NCI-H1105 treated with DMSO at 0.1 percent for 48 hours (cell line): ENCODE data around the gene CETN2.
A peak's percentile ranks its signal among the peaks of the same experiment; 100 is the strongest.
"Not testable (repeated sequence)": the region's sequence is repeated elsewhere in the genome, so short reads cannot be mapped to it uniquely, and the experiment has no call there.

Source experiments
- DNase-seq: peaks from one replicate; lab custom pipeline; 2025; lab: John Stamatoyannopoulos, UW

Gene CETN2

DNA sequence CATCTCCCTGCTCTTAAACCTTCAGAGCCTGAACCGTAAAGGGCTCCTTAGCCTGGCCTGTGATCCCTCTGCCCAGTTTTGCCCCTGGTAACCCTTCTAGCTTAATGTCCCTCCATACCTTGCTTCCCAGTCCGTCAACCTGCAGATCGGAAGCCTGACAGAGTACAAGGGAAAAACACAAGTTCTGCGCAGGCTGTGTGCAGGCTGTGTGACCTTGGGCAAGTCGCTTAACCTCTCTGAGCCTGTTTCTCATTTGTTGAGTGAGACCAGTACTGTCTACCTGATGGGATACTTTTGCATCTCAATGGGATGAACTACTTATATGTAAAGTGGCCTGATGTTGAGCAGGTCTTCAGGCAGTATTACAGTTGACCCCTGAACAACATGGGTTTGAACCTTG, 2.0 kb upstream of the CETN2 start:
- DNase-seq, result no peak

DNA sequence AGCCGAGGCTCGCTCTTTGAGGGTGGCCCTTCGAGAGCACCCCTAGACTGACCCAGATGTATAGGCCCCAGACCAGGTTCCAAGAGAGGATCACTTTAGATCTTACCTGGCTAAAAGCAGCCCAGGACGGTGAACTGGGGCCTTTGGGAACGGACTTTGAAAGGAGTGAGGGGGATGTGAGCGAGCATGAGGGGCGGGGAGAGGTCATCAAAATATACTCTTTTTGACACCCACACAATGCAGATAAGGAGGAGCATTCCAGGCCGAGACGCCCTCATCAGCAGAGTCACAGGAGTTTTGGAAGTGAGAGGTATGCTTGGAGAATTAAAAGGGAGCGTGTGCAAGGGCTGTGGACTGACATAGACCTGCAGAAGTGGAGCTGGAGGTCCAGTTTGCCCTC, 834 bp upstream of the CETN2 start:
- no peak for DNase-seq

DNA sequence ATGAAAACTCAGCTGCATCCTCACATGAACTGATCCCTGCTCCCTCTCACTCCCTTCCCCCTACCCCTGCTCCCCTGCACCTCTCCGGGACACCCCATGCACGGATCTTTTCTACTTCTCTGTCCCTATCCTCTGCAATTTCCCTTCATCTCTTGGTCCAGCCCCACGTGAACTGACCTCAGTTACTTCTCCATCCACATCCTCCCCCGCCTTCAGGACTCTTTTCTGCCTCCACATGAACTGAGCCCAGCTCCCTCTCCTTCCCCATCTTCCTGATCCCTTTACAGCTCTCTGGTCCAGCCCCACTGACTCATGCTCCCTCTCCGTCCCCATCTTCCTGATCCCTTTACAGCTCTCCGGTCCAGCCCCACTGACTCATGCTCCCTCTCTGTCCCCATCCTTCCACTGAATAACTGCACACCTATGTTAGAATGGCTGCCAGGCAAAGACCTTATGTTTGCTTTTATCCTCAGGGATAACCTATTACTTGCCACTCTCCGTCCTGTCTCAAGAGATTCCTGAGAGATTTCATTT, 5.6 kb downstream of the CETN2 start:
- no peak for DNase-seq

DNA sequence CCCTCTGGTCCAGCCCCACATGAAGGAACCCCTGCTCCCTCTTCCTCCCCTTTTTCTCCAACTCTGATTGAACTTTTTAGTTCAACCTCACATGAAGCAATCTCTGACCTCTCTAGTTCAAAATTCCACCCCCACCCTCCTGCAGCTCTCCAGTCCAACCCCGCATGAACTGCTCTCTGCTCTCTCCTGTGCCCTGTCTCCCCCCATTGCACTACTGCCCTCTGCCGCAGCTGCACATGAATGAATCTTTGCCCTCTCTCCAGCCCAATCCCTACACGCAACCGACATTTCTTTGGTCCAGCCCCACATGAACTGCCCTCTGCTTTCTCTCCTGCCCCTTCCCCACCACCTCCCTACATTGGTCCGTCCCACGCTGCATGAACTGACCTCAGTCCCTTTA, 6.9 kb downstream of the CETN2 start:
- DNase-seq, result no peak

DNA sequence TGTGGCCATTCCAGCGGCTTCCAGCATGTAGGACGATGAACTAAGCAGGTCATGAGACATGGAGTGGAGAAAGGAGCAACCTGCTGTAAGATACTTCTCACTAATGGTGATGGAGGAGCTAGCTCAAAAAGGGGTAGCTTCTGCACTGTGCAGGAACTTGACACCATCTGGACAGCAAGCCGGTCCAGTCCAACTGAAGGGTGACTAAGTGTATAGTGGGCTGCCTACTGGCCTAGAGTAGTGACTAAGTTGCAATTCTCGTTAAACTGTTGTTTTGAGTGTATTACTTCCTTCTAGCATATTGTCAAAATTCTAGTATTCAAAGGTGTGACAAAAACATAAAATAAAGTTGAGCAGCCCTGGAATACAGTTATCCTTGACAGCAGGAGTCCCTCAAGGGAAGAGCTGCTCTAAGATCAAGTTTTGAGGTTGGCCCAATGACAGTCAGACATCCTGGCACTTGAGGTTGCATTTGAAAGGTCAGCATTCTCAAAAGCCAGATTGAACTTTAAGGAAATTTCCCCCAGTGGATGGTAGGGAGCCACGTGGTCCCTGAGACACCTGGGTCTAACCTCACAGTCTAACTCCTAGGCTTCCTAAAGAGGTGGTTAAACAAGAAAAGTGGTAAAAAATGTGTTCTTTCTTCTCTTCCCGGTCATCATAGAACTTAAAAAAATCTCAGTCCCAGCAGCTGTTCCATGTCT, 8.0 kb downstream of the CETN2 start:
- DNase-seq, result no peak

DNA sequence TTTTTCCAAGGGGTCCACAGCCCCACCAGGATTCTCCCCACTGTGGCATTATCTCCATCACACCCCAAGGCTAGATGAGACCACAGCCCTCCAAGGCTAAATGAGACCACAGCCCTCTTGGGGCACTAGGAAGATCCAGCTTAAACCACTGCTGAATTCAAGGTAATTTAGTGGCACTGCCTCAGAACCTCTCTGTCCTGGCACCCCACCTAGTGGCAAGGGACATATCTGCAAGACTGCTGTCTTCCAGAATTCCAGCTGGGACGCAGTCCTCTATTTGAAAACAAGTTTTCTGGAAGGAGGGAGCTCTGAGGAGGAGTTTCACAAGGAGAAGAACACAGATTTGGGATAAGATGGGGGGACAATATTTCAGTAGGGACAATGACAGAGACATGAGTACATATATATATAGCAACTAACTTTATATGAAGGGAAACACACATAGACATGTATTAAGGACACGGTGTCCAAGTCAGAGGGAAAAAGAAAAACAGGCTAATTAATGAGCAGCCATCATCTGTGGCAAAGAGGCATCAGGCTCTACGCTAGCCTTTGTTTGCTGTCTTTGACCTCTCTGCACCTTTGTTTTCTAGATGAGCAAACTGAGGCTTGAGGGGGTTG, 9.3 kb downstream of the CETN2 start:
- peak; percentile 57 for DNase-seq

DNA sequence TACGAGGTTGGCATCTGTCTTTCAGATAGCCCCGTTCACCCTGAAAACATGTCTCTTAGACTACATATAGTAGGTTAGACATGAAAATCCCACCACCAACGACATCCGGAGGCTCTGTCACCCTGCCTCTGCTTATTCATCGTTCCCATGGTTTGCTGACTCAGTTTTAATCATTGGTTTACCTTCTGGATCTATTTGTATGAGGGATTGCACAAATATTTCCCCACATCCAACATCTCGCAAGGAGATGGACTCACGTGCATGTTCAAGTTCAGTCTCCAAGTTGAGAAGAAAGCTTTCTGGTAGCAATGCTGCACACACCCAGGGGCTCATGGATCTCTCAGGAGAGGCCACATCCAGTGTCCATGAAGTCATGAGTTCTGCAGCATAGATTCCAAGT, 10.8 kb downstream of the CETN2 start:
- DNase-seq, result no peak

GRCh38 chrX:152819266-152819665, 11.3 kb downstream of the CETN2 start:
- no peak for DNase-seq

- DNase-seq, result no peak
Observed at GRCh38 chrX:152818356-152818755, 12.2 kb downstream of the CETN2 start.

GRCh38 chrX:152817078-152817764, 13.3 kb downstream of the CETN2 start:
- peak; percentile 54 for DNase-seq

DNA sequence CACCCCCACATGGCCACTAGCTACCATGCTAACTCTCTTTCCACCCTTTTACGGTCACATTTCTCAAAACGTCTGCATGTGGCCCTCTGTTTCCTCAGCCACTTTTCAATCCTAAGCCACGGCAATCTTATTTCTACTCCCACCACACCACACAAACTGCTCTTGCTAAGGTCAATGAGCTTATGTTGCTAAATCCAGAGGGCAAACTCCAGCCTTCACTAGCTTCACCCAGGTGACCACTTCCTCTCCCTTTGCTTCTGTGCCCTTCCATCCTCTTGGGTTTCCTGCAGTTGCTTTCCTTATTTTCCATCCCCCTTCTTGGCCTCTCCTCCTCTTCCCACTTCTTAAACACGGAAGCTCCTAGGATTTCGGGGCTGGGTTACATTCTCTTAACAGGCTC, 16.5 kb downstream of the CETN2 start:
- DNase-seq, result no peak

DNA sequence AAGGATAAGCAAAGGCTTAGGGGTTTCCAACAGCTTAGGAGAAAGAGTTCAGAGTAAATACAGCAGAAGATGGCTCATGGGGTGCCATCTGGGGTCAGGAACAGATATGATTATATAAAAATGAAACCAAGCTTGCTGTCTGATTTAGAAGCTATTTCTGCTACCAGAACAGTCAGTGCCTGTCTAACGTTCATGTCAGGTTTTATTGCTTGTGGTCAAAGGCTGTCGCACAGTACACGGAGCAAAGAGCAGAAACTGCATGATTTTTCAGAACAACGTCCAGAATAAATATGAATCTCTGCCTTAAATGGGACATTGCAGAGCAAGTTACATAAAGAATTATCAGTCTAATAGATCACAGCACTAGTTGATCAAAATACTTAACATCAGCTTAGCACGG, 17.4 kb downstream of the CETN2 start:
- DNase-seq, result no peak

- peak; percentile 64 for DNase-seq
Observed at GRCh38 chrX:152810403-152810802, 20.2 kb downstream of the CETN2 start.

DNA sequence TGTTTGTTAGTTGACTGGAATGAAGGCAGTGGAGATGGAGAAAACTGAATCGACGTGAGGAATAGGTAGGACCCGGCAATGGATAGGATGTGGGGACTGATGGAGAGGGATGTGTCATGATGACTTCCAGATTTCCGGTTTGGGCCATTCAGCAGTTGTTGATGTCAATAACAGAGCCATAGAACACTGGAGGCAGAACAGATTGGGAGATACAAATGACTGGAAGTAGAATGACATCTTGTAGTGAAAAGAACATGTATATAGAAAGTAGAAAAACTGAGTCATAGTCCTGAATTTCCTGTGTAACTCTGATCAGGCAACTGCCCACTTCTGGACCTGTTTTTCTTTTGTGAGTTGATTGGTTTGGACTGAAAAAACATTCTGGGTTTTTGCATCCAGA, 24.5 kb downstream of the CETN2 start:
- DNase-seq, result no peak

GRCh38 chrX:152798945-152799344, 31.6 kb downstream of the CETN2 start:
- DNase-seq, result no peak

DNA sequence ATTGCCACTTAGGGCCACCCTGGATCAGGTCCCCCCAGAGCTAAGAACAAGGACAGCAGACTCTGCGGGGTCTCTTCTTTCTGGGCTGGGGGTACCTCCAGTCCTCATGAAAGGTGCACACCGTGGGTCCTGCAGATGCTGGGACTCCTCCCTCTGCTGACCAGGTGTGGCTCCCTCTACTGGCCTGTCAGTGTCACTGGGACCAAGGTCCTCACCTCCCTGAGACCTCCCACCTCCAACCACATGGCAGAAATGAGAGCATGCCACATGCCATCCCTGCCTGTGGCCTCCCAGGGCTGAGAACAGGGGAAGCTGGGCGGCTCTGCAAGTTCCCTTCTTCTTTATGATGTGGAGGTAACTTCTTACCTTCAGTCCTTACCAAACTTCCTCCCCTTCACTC, 43.5 kb downstream of the CETN2 start:
- not testable (repeated sequence) for DNase-seq
